GM23338 (cell line): ENCODE results near the gene PERM1. TPM values are rescaled to one million over a fixed set of nuclear protein-coding genes. Genes with fewer than 3 reads are reported as not detected.

Experiments used
- ATAC-seq: fragments of 200-7000 bp; cut with Tn5 transposase; 3 replicates; pipeline ENCODE4 v1.9.1; 2020
- DNase-seq: peaks from one replicate; pipeline ENCODE4 v3.0.0-alpha.2; 2015; ENCODE audit warnings: low spot score
- H2AFZ ChIP-seq: fragments of 200-600 bp; sonication (generic); 2 replicates; pipeline ENCODE4 v1.8.0; 2016; ENCODE audit warnings: antibody characterized with exemption, mild to moderate bottlenecking, moderate library complexity
- H3F3A ChIP-seq: fragments of 200-600 bp; sonication (generic); replicated peaks from 2 replicates; pipeline ENCODE4 v1.8.0; 2017; ENCODE audit warnings: antibody characterized with exemption, mixed run types, low read depth
- H3K27ac ChIP-seq: fragments of 200-600 bp; sonication (generic); 2 replicates; pipeline ENCODE4 v1.6.1; 2016; ENCODE audit warnings: low read depth
- H3K27me3 ChIP-seq: fragments of 200-600 bp; sonication (generic); 2 replicates; pipeline ENCODE4 v1.8.0; 2016; ENCODE audit warnings: mild to moderate bottlenecking, mixed run types, moderate library complexity; ENCODE audit not compliant: insufficient read depth
- H3K36me3 ChIP-seq: fragments of 200-600 bp; sonication (generic); 2 replicates; pipeline ENCODE4 v1.8.0; 2016; ENCODE audit warnings: mild to moderate bottlenecking; ENCODE audit not compliant: insufficient read depth
- H3K4me1 ChIP-seq: fragments of 200-600 bp; sonication (generic); 2 replicates; pipeline ENCODE4 v1.8.0; 2016; ENCODE audit warnings: mild to moderate bottlenecking, moderate library complexity; ENCODE audit not compliant: insufficient read depth
- H3K4me2 ChIP-seq: fragments of 200-600 bp; sonication (generic); 2 replicates; pipeline ENCODE4 v1.7.1; 2017; ENCODE audit warnings: mixed run types
- H3K4me3 ChIP-seq: fragments of 200-600 bp; sonication (generic); 2 replicates; pipeline ENCODE4 v1.6.1; 2016; ENCODE audit warnings: mixed run types
- H3K79me2 ChIP-seq: fragments of 200-600 bp; sonication (generic); replicated peaks from 2 replicates; pipeline ENCODE4 v1.8.0; 2017; ENCODE audit warnings: mild to moderate bottlenecking; ENCODE audit not compliant: insufficient read depth
- H3K9me2 ChIP-seq: fragments of 200-600 bp; sonication (generic); 2 replicates; pipeline ENCODE4 v1.8.0; 2017; ENCODE audit not compliant: insufficient read depth
- H4K20me1 ChIP-seq: fragments of 200-600 bp; sonication (generic); replicated peaks from 2 replicates; pipeline ENCODE4 v1.8.0; 2017; ENCODE audit warnings: mild to moderate bottlenecking; ENCODE audit not compliant: insufficient read depth
- H3K27ac Mint-ChIP-seq: 2 replicates; pipeline ENCODE4 v1.8.0; 2020; ENCODE audit warnings: inconsistent platforms, mild to moderate bottlenecking, moderate library complexity, mixed read lengths
- H3K27me3 Mint-ChIP-seq: 3 replicates; pipeline ENCODE4 v1.8.0; 2022; ENCODE audit warnings: low read depth, mild to moderate bottlenecking, moderate library complexity, mixed read lengths, inconsistent platforms; ENCODE audit not compliant: insufficient read depth, poor library complexity
- H3K36me3 Mint-ChIP-seq: 3 replicates; pipeline ENCODE4 v1.8.0; 2021; ENCODE audit warnings: low read depth, mild to moderate bottlenecking, inconsistent platforms, moderate library complexity, mixed read lengths
- H3K4me1 Mint-ChIP-seq: 3 replicates; pipeline ENCODE4 v1.8.0; 2020; ENCODE audit warnings: mild to moderate bottlenecking, inconsistent platforms, mixed read lengths
- H3K4me3 Mint-ChIP-seq: 3 replicates; pipeline ENCODE4 v1.8.0; 2021; ENCODE audit warnings: moderate library complexity, mild to moderate bottlenecking, inconsistent platforms, mixed read lengths
- H3K9me3 Mint-ChIP-seq: 3 replicates; pipeline ENCODE4 v1.8.0; 2020; ENCODE audit warnings: moderate library complexity, mild to moderate bottlenecking, inconsistent platforms, mixed read lengths
- CREB1 ChIP-seq: fragments of 250-450 bp; sonication (Bioruptor Pico); IDR thresholded peaks from 2 replicates; pipeline ENCODE4 v1.5.0; 2020; ENCODE audit warnings: low read depth, mild to moderate bottlenecking, moderate library complexity
- CTCF ChIP-seq, 2 experiments: fragments of 200-600 bp in 1 of 2; sonication (generic) in 1 of 2; conservative IDR thresholded peaks; 2 replicates each; pipeline versions ENCODE4 v1.5.1 to v1.6.1; 2016 to 2017; ENCODE audit warnings: antibody characterized with exemption in 2 of 2, low read depth in 2 of 2, mild to moderate bottlenecking in 2 of 2, moderate library complexity in 1 of 2
- ETS1 ChIP-seq: IDR thresholded peaks from 2 replicates; pipeline ENCODE4 v1.6.1; 2016; ENCODE audit warnings: antibody characterized with exemption
- EZH2 ChIP-seq: fragments of 200-600 bp; sonication (generic); IDR thresholded peaks from one replicate; pipeline ENCODE4 v1.8.0; 2017; ENCODE audit warnings: antibody characterized with exemption, mild to moderate bottlenecking, low read depth; ENCODE audit not compliant: unreplicated experiment
- EZH2phosphoT487 ChIP-seq: fragments of 200-600 bp; sonication (generic); IDR thresholded peaks from one replicate; pipeline ENCODE4 v1.8.1; 2018; ENCODE audit warnings: antibody characterized with exemption; ENCODE audit not compliant: unreplicated experiment
- JUNB ChIP-seq: IDR thresholded peaks from one replicate; pipeline ENCODE4 v1.6.1; 2016; ENCODE audit warnings: antibody characterized with exemption; ENCODE audit not compliant: unreplicated experiment
- NANOG ChIP-seq: IDR thresholded peaks from 2 replicates; pipeline ENCODE4 v1.6.1; 2016; ENCODE audit warnings: antibody characterized with exemption, borderline replicate concordance
- POLR2AphosphoS5 ChIP-seq: IDR thresholded peaks from 2 replicates; pipeline ENCODE4 v1.6.1; 2016; ENCODE audit warnings: antibody characterized with exemption, low read depth
- STAT1 ChIP-seq: IDR thresholded peaks from one replicate; pipeline ENCODE4 v1.6.1; 2016; ENCODE audit warnings: antibody characterized with exemption; ENCODE audit not compliant: unreplicated experiment
- ZNF114 ChIP-seq: fragments of 250-450 bp; sonication (Bioruptor Pico); IDR thresholded peaks from 2 replicates; pipeline ENCODE4 v1.5.0; 2020; ENCODE audit warnings: mild to moderate bottlenecking, moderate library complexity
- ZNF331 ChIP-seq: fragments of 250-450 bp; sonication (Bioruptor Pico); IDR thresholded peaks from 2 replicates; pipeline ENCODE4 v1.5.0; 2020; ENCODE audit warnings: low read depth, mild to moderate bottlenecking, moderate library complexity
- polyA plus RNA-seq: library from polyadenylated mRNA; unstranded; fragments of >200 nt; fragmentation: Nextera tagmentation; extraction: Ambion mirVana; gene quantifications from 2 replicates; pipeline ENCODE4 v1.2.1, GENCODE V29; 2016
- total RNA-seq: library from RNA; depleted of rRNA; stranded (reverse); fragments of >200 nt; shearing (Covaris generic); gene quantifications from 2 replicates; pipeline ENCODE4 v1.2.3, GENCODE V29; 2014
- TF ChIP-seq, protein P1 (sequence below): fragments of 250-450 bp; sonication (Bioruptor Pico); IDR thresholded peaks from 2 replicates; pipeline ENCODE4 v1.5.0; 2020; ENCODE audit warnings: mild to moderate bottlenecking, moderate library complexity
- TF ChIP-seq, protein P2 (sequence below): IDR thresholded peaks from one replicate; pipeline ENCODE4 v1.6.1; 2018; ENCODE audit warnings: antibody characterized with exemption; ENCODE audit not compliant: unreplicated experiment

The PERM1 gene
- total and polyA plus RNA-seq, 2 experiments from 2014 or later = 1.1 TPM; not detected in 1

GRCh38 chr1:1026599-1027413 lies 44.9 kb upstream of the PERM1 start:
- Histone ChIP-seq H3K36me3 (no peaks in the 10 kb centered on the region), H3K79me2 (no peaks in the 10 kb centered on the region), H4K20me1 (peaks cover under 1% of the 10 kb centered on the region; the same call in 1 of the 2 replicates), H3F3A (no peaks in the 10 kb centered on the region), H3K27me3 (no peaks in the 10 kb centered on the region), H3K27ac (no peak overlapping the region), H3K9me2 (no peaks in the 10 kb centered on the region), H2AFZ (no peak overlapping the region), H3K4me3 (no peak overlapping the region), H3K4me1 (peaks cover 41% of the 10 kb centered on the region), H3K4me2 (no peak overlapping the region; the same call in 1 of the 2 replicates)
- no peak overlapping the region for H3K27ac Mint-ChIP-seq
- peaks cover 29% of the 10 kb centered on the region for H3K4me1 Mint-ChIP-seq
- DNase-seq (no peak), ATAC-seq (no peak)
- H3K27me3 Mint-ChIP-seq = peaks cover 17% of the 10 kb centered on the region
- peaks cover 20% of the 10 kb centered on the region for H3K36me3 Mint-ChIP-seq
- H3K9me3 Mint-ChIP-seq = no peaks in the 10 kb centered on the region
- TF ChIP-seq NANOG (no peak), STAT1 (no peak), CREB1 (CRISPR knock-in tag) (no peak), CTCF (conservative IDR thresholded peaks at IDR 0.05; ENCODE audit: low read depth in 2 of 2) (no peak), EZH2 (no peak), ETS1 (no peak), JUNB (no peak), EZH2phosphoT487 (no peak), POLR2AphosphoS5 (no peak), ZNF114 (CRISPR knock-in tag) (no peak), ZNF331 (CRISPR knock-in tag) (no peak)
- TF ChIP-seq, protein P1, sequence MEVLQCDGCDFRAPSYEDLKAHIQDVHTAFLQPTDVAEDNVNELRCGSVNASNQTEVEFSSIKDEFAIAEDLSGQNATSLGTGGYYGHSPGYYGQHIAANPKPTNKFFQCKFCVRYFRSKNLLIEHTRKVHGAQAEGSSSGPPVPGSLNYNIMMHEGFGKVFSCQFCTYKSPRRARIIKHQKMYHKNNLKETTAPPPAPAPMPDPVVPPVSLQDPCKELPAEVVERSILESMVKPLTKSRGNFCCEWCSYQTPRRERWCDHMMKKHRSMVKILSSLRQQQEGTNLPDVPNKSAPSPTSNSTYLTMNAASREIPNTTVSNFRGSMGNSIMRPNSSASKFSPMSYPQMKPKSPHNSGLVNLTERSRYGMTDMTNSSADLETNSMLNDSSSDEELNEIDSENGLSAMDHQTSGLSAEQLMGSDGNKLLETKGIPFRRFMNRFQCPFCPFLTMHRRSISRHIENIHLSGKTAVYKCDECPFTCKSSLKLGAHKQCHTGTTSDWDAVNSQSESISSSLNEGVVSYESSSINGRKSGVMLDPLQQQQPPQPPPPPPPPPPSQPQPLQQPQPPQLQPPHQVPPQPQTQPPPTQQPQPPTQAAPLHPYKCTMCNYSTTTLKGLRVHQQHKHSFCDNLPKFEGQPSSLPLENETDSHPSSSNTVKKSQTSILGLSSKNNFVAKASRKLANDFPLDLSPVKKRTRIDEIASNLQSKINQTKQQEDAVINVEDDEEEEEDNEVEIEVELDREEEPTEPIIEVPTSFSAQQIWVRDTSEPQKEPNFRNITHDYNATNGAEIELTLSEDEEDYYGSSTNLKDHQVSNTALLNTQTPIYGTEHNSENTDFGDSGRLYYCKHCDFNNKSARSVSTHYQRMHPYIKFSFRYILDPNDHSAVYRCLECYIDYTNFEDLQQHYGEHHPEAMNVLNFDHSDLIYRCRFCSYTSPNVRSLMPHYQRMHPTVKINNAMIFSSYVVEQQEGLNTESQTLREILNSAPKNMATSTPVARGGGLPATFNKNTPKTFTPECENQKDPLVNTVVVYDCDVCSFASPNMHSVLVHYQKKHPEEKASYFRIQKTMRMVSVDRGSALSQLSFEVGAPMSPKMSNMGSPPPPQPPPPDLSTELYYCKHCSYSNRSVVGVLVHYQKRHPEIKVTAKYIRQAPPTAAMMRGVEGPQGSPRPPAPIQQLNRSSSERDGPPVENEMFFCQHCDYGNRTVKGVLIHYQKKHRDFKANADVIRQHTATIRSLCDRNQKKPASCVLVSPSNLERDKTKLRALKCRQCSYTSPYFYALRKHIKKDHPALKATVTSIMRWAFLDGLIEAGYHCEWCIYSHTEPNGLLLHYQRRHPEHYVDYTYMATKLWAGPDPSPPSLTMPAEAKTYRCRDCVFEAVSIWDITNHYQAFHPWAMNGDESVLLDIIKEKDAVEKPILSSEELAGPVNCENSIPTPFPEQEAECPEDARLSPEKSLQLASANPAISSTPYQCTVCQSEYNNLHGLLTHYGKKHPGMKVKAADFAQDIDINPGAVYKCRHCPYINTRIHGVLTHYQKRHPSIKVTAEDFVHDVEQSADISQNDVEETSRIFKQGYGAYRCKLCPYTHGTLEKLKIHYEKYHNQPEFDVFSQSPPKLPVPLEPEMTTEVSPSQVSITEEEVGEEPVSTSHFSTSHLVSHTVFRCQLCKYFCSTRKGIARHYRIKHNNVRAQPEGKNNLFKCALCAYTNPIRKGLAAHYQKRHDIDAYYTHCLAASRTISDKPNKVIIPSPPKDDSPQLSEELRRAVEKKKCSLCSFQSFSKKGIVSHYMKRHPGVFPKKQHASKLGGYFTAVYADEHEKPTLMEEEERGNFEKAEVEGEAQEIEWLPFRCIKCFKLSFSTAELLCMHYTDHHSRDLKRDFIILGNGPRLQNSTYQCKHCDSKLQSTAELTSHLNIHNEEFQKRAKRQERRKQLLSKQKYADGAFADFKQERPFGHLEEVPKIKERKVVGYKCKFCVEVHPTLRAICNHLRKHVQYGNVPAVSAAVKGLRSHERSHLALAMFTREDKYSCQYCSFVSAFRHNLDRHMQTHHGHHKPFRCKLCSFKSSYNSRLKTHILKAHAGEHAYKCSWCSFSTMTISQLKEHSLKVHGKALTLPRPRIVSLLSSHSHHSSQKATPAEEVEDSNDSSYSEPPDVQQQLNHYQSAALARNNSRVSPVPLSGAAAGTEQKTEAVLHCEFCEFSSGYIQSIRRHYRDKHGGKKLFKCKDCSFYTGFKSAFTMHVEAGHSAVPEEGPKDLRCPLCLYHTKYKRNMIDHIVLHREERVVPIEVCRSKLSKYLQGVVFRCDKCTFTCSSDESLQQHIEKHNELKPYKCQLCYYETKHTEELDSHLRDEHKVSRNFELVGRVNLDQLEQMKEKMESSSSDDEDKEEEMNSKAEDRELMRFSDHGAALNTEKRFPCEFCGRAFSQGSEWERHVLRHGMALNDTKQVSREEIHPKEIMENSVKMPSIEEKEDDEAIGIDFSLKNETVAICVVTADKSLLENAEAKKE = no peak
- TF ChIP-seq, protein P2, sequence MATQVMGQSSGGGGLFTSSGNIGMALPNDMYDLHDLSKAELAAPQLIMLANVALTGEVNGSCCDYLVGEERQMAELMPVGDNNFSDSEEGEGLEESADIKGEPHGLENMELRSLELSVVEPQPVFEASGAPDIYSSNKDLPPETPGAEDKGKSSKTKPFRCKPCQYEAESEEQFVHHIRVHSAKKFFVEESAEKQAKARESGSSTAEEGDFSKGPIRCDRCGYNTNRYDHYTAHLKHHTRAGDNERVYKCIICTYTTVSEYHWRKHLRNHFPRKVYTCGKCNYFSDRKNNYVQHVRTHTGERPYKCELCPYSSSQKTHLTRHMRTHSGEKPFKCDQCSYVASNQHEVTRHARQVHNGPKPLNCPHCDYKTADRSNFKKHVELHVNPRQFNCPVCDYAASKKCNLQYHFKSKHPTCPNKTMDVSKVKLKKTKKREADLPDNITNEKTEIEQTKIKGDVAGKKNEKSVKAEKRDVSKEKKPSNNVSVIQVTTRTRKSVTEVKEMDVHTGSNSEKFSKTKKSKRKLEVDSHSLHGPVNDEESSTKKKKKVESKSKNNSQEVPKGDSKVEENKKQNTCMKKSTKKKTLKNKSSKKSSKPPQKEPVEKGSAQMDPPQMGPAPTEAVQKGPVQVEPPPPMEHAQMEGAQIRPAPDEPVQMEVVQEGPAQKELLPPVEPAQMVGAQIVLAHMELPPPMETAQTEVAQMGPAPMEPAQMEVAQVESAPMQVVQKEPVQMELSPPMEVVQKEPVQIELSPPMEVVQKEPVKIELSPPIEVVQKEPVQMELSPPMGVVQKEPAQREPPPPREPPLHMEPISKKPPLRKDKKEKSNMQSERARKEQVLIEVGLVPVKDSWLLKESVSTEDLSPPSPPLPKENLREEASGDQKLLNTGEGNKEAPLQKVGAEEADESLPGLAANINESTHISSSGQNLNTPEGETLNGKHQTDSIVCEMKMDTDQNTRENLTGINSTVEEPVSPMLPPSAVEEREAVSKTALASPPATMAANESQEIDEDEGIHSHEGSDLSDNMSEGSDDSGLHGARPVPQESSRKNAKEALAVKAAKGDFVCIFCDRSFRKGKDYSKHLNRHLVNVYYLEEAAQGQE = no peak
- H3K4me3 Mint-ChIP-seq = no peak overlapping the region
